Skeletal muscle tissue (tissue), 4 donors: ENCODE results near the gene CNKSR3. TPM values are rescaled to one million over a fixed set of nuclear protein-coding genes. Genes with fewer than 3 reads are reported as not detected.

Experiments
- H3K27ac ChIP-seq: one replicate; pipeline ENCODE4 v1.7.0; 2013; ENCODE audit warnings: mild to moderate bottlenecking, low read depth, low read length, inconsistent platforms
- H3K27me3 ChIP-seq, 3 donors: one replicate each; pipeline ENCODE4 v1.7.0; 2013; ENCODE audit warnings: low read length in 3 of 3; ENCODE audit not compliant: control insufficient read depth in 3 of 3, insufficient read depth in 3 of 3
- H3K36me3 ChIP-seq, 3 donors: one replicate each; pipeline ENCODE4 v1.7.0; 2013; ENCODE audit warnings: low read length in 3 of 3; ENCODE audit not compliant: control insufficient read depth in 3 of 3, insufficient read depth in 3 of 3
- H3K4me1 ChIP-seq, 3 donors: one replicate each; pipeline ENCODE4 v1.7.0; 2013; ENCODE audit warnings: low read length in 3 of 3, mild to moderate bottlenecking in 3 of 3; ENCODE audit not compliant: control insufficient read depth in 3 of 3, insufficient read depth in 3 of 3
- H3K4me3 ChIP-seq, 3 donors: one replicate each; pipeline ENCODE4 v1.7.0; 2013; ENCODE audit warnings: low read length in 3 of 3
- H3K9ac ChIP-seq, 3 donors: one replicate each; pipeline ENCODE4 v1.7.0; 2013; ENCODE audit warnings: low read length in 3 of 3, mild to moderate bottlenecking in 3 of 3, moderate library complexity in 2 of 3, low read depth in 1 of 3
- H3K9me3 ChIP-seq, 3 donors: one replicate each; pipeline ENCODE4 v1.7.0; 2013; ENCODE audit warnings: low read length in 3 of 3; ENCODE audit not compliant: control insufficient read depth in 3 of 3
- total RNA-seq: library from RNA; depleted of rRNA; stranded (reverse); fragments of >200 nt; gene quantifications from one replicate; pipeline ENCODE4 v1.2.3, GENCODE V29; 2014
- donor health status: Osteomylitis.

CNKSR3 gene
- total RNA-seq, 1 donor from 2014 or later, result 3.7 TPM

- no peaks in the 10 kb centered on the region for H3K27me3 ChIP-seq
- no peaks in the 10 kb centered on the region for H3K4me1 ChIP-seq
- H3K9ac ChIP-seq, result no peak overlapping the region
- no peak overlapping the region for H3K27ac ChIP-seq
- H3K9me3 ChIP-seq, result no peaks in the 10 kb centered on the region
- H3K4me3 ChIP-seq, result no peak overlapping the region
- peaks cover 0 to 3% (median 0%) of the 10 kb centered on the region in 3 donors for H3K36me3 ChIP-seq
Observed at GRCh38 chr6:154441995-154442310, 68.5 kb downstream of the CNKSR3 start.

GRCh38 chr6:154440422-154441043 lies 70.0 kb downstream of the CNKSR3 start:
- no peak overlapping the region for H3K4me3 ChIP-seq
- no peak overlapping the region for H3K9ac ChIP-seq
- peaks cover 0 to 3% (median 0%) of the 10 kb centered on the region in 3 donors for H3K36me3 ChIP-seq
- no peak overlapping the region for H3K27ac ChIP-seq
- H3K27me3 ChIP-seq, result no peaks in the 10 kb centered on the region
- no peaks in the 10 kb centered on the region for H3K9me3 ChIP-seq
- H3K4me1 ChIP-seq, result peaks cover 0 to 2% (median 2%) of the 10 kb centered on the region in 3 donors

GRCh38 chr6:154440022-154440421 lies 70.5 kb downstream of the CNKSR3 start:
- no peak overlapping the region for H3K4me3 ChIP-seq
- peaks cover 0 to 3% (median 0%) of the 10 kb centered on the region in 3 donors for H3K36me3 ChIP-seq
- no peak overlapping the region for H3K27ac ChIP-seq
- H3K9me3 ChIP-seq, result no peaks in the 10 kb centered on the region
- no peaks in the 10 kb centered on the region for H3K27me3 ChIP-seq
- no peak overlapping the region for H3K9ac ChIP-seq
- peaks cover 0 to 6% (median 3%) of the 10 kb centered on the region in 3 donors for H3K4me1 ChIP-seq

GRCh38 chr6:154438882-154439415 lies 71.5 kb downstream of the CNKSR3 start:
- no peaks in the 10 kb centered on the region for H3K9me3 ChIP-seq
- H3K36me3 ChIP-seq, result peaks cover 0 to 3% (median 0%) of the 10 kb centered on the region in 3 donors
- H3K27ac ChIP-seq, result no peak overlapping the region

GRCh38 chr6:154435400-154435945 lies 75.0 kb downstream of the CNKSR3 start:
- Histone ChIP-seq H3K4me1 (peaks cover 0 to 11% (median 5%) of the 10 kb centered on the region in 3 donors), H3K9ac (no peak overlapping the region), H3K9me3 (no peaks in the 10 kb centered on the region), H3K27me3 (no peaks in the 10 kb centered on the region), H3K36me3 (no peaks in the 10 kb centered on the region), H3K27ac (no peak overlapping the region), H3K4me3 (no peak overlapping the region)

More at GRCh38 chr6:154438882-154439415, 71.5 kb downstream of the CNKSR3 start:
- Histone ChIP-seq H3K4me1 (peaks cover 0 to 6% (median 5%) of the 10 kb centered on the region in 3 donors), H3K9ac (no peak overlapping the region), H3K4me3 (no peak overlapping the region), H3K27me3 (no peaks in the 10 kb centered on the region)

GRCh38 chr6:154434662-154435061 lies 75.8 kb downstream of the CNKSR3 start:
- no peaks in the 10 kb centered on the region for H3K27me3 ChIP-seq
- peaks cover 0 to 11% (median 5%) of the 10 kb centered on the region in 3 donors for H3K4me1 ChIP-seq
- H3K9ac ChIP-seq, result no peak overlapping the region
- no peaks in the 10 kb centered on the region for H3K9me3 ChIP-seq
- no peak overlapping the region for H3K4me3 ChIP-seq
- no peak overlapping the region for H3K27ac ChIP-seq
- H3K36me3 ChIP-seq, result no peaks in the 10 kb centered on the region

GRCh38 chr6:154433477-154434241 lies 76.8 kb downstream of the CNKSR3 start:
- Histone ChIP-seq H3K4me3 (no peak overlapping the region), H3K4me1 (peaks cover 0 to 11% (median 5%) of the 10 kb centered on the region in 3 donors), H3K27me3 (no peaks in the 10 kb centered on the region), H3K9me3 (no peaks in the 10 kb centered on the region), H3K9ac (no peak overlapping the region), H3K36me3 (no peaks in the 10 kb centered on the region), H3K27ac (no peak overlapping the region)

GRCh38 chr6:154432533-154433476 lies 77.7 kb downstream of the CNKSR3 start:
- Histone ChIP-seq H3K27ac (no peak overlapping the region), H3K9ac (no peak overlapping the region), H3K27me3 (no peaks in the 10 kb centered on the region), H3K9me3 (no peaks in the 10 kb centered on the region), H3K4me1 (peaks cover 0 to 11% (median 5%) of the 10 kb centered on the region in 3 donors), H3K36me3 (no peaks in the 10 kb centered on the region), H3K4me3 (no peak overlapping the region)

- Histone ChIP-seq H3K27ac (no peak overlapping the region), H3K9me3 (no peaks in the 10 kb centered on the region), H3K4me1 (peaks cover 0 to 9% (median 3%) of the 10 kb centered on the region in 3 donors)
Observed at GRCh38 chr6:154430481-154430919, 80.0 kb downstream of the CNKSR3 start.

More at GRCh38 chr6:154430481-154430919, 80.0 kb downstream of the CNKSR3 start:
- H3K27me3 ChIP-seq, result no peaks in the 10 kb centered on the region
- no peaks in the 10 kb centered on the region for H3K36me3 ChIP-seq
- no peak overlapping the region for H3K9ac ChIP-seq
- H3K4me3 ChIP-seq, result no peak overlapping the region
